Neuronal stem cell (in vitro differentiated cells): ENCODE measurements around the gene CAMK1D.

ENCODE experiments used
- DNase-seq: peaks from one replicate; pipeline ENCODE4 v3.0.0-alpha.2; 2013; ENCODE audit warnings: low spot score
- H2AFZ ChIP-seq: one replicate; pipeline ENCODE4 v1.6.1; 2013; ENCODE audit warnings: mild to moderate bottlenecking, low read length, inconsistent platforms
- H2AK5ac ChIP-seq: 2 replicates; pipeline ENCODE4 v1.6.1; 2013; ENCODE audit warnings: low read depth, mild to moderate bottlenecking, inconsistent platforms, low read length, moderate library complexity, mixed read lengths
- H2BK120ac ChIP-seq: 2 replicates; pipeline ENCODE4 v1.6.1; 2013; ENCODE audit warnings: low read depth, mild to moderate bottlenecking, inconsistent platforms, low read length, moderate library complexity, mixed read lengths
- H2BK12ac ChIP-seq: one replicate; pipeline ENCODE4 v1.6.1; 2013; ENCODE audit warnings: low read length, inconsistent platforms
- H2BK15ac ChIP-seq: 2 replicates; pipeline ENCODE4 v1.6.1; 2013; ENCODE audit warnings: mild to moderate bottlenecking, low read length, inconsistent platforms, mixed read lengths
- H2BK5ac ChIP-seq: one replicate; pipeline ENCODE4 v1.6.1; 2013; ENCODE audit warnings: inconsistent platforms, mild to moderate bottlenecking, low read length, moderate library complexity
- H3K14ac ChIP-seq: one replicate; pipeline ENCODE4 v1.6.1; 2013; ENCODE audit warnings: low read length, inconsistent platforms
- H3K18ac ChIP-seq: 2 replicates; pipeline ENCODE4 v1.6.1; 2013; ENCODE audit warnings: low read length, inconsistent platforms
- H3K23ac ChIP-seq: 2 replicates; pipeline ENCODE4 v1.6.1; 2013; ENCODE audit warnings: low read depth, mild to moderate bottlenecking, mixed read lengths, low read length, inconsistent platforms; ENCODE audit not compliant: poor library complexity
- H3K27ac ChIP-seq: replicated peaks from 3 replicates; pipeline ENCODE4 v1.5.1; 2013; ENCODE audit warnings: low read length, inconsistent platforms
- H3K27me3 ChIP-seq, 3 experiments: 2 replicates each; pipeline ENCODE4 v1.6.1; 2013; ENCODE audit warnings: low read length in 3 of 3, mild to moderate bottlenecking in 2 of 3, inconsistent platforms in 1 of 3, low read depth in 1 of 3, mixed read lengths in 1 of 3, moderate library complexity in 1 of 3; ENCODE audit not compliant: control insufficient read depth in 3 of 3, insufficient read depth in 3 of 3
- H3K36me3 ChIP-seq, 2 donors: replicated peaks in 1 of 2; 2 replicates each; pipeline ENCODE4 v1.6.1; 2013; ENCODE audit warnings: low read length in 2 of 2; ENCODE audit not compliant: control insufficient read depth in 2 of 2, insufficient read depth in 2 of 2
- H3K4ac ChIP-seq: 2 replicates; pipeline ENCODE4 v1.6.1; 2013; ENCODE audit warnings: inconsistent platforms, mild to moderate bottlenecking, low read length, moderate library complexity
- H3K4me1 ChIP-seq, 2 donors: 1 replicate in 1 of 2; 2 replicates in 1 of 2; pipeline ENCODE4 v1.6.1; 2013; ENCODE audit warnings: low read length in 2 of 2, low read depth in 1 of 2; ENCODE audit not compliant: control insufficient read depth in 2 of 2, insufficient read depth in 1 of 2
- H3K4me2 ChIP-seq: one replicate; pipeline ENCODE4 v1.6.1; 2013; ENCODE audit warnings: mild to moderate bottlenecking, low read length, inconsistent platforms; ENCODE audit not compliant: insufficient read depth, poor library complexity, severe bottlenecking
- H3K4me3 ChIP-seq, 2 donors: 2 replicates each; pipeline ENCODE4 v1.5.1; 2013; ENCODE audit warnings: low read length in 2 of 2, mild to moderate bottlenecking in 2 of 2, inconsistent platforms in 1 of 2, moderate library complexity in 1 of 2
- H3K79me1 ChIP-seq: one replicate; pipeline ENCODE4 v1.6.1; 2013; ENCODE audit warnings: low read depth, mild to moderate bottlenecking, inconsistent platforms, low read length, moderate library complexity
- H3K9ac ChIP-seq: one replicate; pipeline ENCODE4 v1.6.1; 2013; ENCODE audit warnings: mild to moderate bottlenecking, low read depth, low read length, inconsistent platforms; ENCODE audit not compliant: poor library complexity
- H3K9me3 ChIP-seq, 2 donors: replicated peaks in 1 of 2; 2 replicates each; pipeline versions ENCODE3 to v1.6.1; 2013; ENCODE audit warnings: low read length in 2 of 2, mild to moderate bottlenecking in 2 of 2, inconsistent platforms in 1 of 2, low read depth in 1 of 2, mixed read lengths in 1 of 2, moderate library complexity in 1 of 2; ENCODE audit not compliant: control insufficient read depth in 2 of 2, insufficient read depth in 1 of 2
- H4K8ac ChIP-seq: one replicate; pipeline ENCODE4 v1.6.1; 2013; ENCODE audit warnings: low read depth, mild to moderate bottlenecking, inconsistent platforms, low read length, moderate library complexity
- H4K91ac ChIP-seq: one replicate; pipeline ENCODE4 v1.6.1; 2013; ENCODE audit warnings: low read length, low read depth, mild to moderate bottlenecking, inconsistent platforms; ENCODE audit not compliant: poor library complexity
- whole genome bisulfite sequencing, 2 donors: extraction: QIAGEN DNeasy Blood & Tissue Kit; methylation state at CpG; one replicate each; pipeline ENCODE4 v1.1.7; 2013; ENCODE audit warnings: missing lambda C conversion rate in 2 of 2, mixed read lengths in 1 of 2; ENCODE audit not compliant: insufficient read length in 2 of 2, insufficient replicate concordance in 1 of 2; ENCODE audit errors: extremely low coverage in 2 of 2; 5-methylcytosine and 5-hydroxymethylcytosine counted together

The CAMK1D gene

DNA sequence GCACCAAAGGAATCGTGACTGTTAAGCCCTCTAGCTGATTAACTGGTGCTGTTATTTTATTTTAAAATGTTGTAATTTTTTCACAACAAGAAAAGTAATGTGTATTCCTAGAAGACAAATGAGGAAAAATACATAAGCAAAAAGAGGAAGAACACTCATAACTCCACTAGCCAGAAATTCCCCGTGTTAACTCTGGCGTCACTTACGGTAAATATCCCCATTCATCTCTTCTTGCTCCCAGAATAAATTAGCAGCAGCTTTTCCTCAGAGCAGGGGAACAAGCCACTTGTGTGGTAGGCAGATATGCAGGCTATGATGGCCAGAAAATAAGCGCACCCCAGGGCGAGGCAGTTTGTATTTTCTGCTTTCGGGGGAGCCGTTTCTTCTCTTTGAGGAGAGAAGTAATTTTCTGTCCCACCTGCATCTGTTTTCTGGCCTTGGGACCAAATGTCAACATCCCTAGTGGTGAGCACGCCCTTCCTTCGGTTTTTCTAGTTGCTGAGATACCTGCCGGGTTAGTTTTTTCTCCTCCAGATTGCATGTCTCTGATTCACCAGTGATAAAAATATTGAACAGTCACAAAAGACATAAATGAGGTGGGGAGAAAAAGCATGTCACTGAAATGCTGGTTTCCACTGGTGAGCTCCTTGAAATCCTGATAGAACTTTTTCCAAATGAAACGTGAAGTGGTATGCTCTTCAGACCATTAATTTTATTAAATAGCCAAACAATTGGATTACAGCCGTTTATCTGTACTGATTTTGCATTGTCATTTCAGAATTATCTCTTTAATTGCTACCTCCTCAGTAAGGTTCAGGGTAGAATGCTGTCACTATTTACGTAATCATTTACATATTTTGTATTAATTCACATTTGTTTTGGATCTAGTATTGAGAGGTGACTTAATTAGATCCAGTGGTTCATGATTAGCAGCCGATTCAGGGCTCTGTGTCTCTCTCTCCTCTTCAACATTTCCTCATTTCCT, 268.1 kb downstream of the CAMK1D start:
- H3K9me3 ChIP-seq: peaks cover 0 to 4% of the 10 kb centered on the region in 2 donors
- no peaks in the 10 kb centered on the region for H3K36me3 ChIP-seq
- H2AK5ac ChIP-seq: no peak overlapping the region
- no peak overlapping the region for H2BK120ac ChIP-seq
- H3K4me3 ChIP-seq: no peak overlapping the region
- H2BK15ac ChIP-seq: no peak overlapping the region
- H2BK5ac ChIP-seq: no peak overlapping the region
- H3K4me2 ChIP-seq: no peak overlapping the region
- no peak overlapping the region for H3K4ac ChIP-seq
- no peak overlapping the region for H3K18ac ChIP-seq
- H3K23ac ChIP-seq: no peak overlapping the region
- no peak overlapping the region for H3K14ac ChIP-seq
- H4K8ac ChIP-seq: no peak overlapping the region
- no CpG with 5 or more reads among the region's 15 CpGs for WGBS, 2 donors
- peaks cover 0 to 14% of the 10 kb centered on the region in 2 donors for H3K4me1 ChIP-seq
- H3K27me3 ChIP-seq: no peaks in the 10 kb centered on the region
- H3K79me1 ChIP-seq: peaks cover 2% of the 10 kb centered on the region
- H2BK12ac ChIP-seq: no peak overlapping the region
- H2AFZ ChIP-seq: no peak overlapping the region
- no peak overlapping the region for H3K27ac ChIP-seq
- H3K9ac ChIP-seq: no peak overlapping the region
- DNase-seq: no peak
- H4K91ac ChIP-seq: no peak overlapping the region

DNA sequence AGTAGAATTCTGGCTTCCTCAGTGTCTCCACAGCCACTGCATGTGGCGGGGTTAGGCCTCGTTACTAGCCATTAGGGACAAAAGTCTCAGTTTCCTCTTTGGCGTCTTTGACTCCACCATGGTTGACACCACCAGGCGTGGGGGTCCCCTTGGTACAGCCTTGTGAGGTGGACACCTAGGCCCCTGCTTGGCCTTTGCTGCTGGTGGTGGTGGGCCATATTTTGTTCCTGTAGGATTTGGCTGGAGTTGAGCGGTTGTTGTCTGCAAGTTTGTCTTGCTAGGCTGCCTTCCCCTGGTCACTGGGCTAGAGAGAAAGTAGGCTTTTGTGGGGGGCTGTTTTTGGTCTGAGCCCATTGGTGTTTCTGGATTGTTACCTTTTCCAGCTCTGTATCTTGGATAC, 272.7 kb downstream of the CAMK1D start:
- H2BK120ac ChIP-seq: peak overlapping the region; percentile 74
- H3K79me1 ChIP-seq: peaks cover 2% of the 10 kb centered on the region
- H3K27ac ChIP-seq: no peak overlapping the region
- no peaks in the 10 kb centered on the region for H3K27me3 ChIP-seq
- no peak overlapping the region for H2AK5ac ChIP-seq
- H4K91ac ChIP-seq: no peak overlapping the region
- no peak overlapping the region for H4K8ac ChIP-seq
- H3K4me1 ChIP-seq: peaks cover 0 to 12% of the 10 kb centered on the region in 2 donors
- no peak overlapping the region for H2BK5ac ChIP-seq
- H3K9ac ChIP-seq: no peak overlapping the region
- no peaks in the 10 kb centered on the region for H3K36me3 ChIP-seq
- H3K9me3 ChIP-seq: no peaks in the 10 kb centered on the region
- H3K4me3 ChIP-seq: no peak overlapping the region
- no CpG with 5 or more reads among the region's 5 CpGs for WGBS, 2 donors
- peak overlapping the region; percentile 24 for H3K18ac ChIP-seq
- no peak overlapping the region for H2AFZ ChIP-seq
- H3K4ac ChIP-seq: no peak overlapping the region
- no peak for DNase-seq
- no peak overlapping the region for H3K14ac ChIP-seq
- no peak overlapping the region for H2BK15ac ChIP-seq
- H3K23ac ChIP-seq: no peak overlapping the region
- H2BK12ac ChIP-seq: no peak overlapping the region
- H3K4me2 ChIP-seq: no peak overlapping the region

DNA sequence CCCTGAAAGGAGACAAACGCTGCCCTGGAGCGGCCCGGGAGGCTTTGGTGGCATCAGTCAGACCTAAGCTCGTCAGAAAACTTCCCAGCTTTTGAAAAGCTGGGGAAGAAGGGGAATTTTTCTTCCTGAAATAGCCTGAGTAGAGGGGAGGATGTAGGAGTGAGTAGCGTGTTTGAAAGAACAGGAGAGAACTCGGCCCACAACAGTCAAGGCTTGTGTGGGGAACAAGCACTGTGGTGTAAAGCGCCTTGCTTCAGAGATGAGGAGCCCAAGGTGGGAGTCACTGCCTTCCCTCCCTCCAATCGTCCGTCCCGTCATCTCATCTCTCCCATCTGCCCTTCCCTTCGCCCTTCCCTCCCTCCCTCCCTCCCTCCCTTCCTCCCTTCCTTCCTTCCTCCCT, 273.3 kb downstream of the CAMK1D start:
- no peak overlapping the region for H3K9ac ChIP-seq
- H3K14ac ChIP-seq: no peak overlapping the region
- H3K27ac ChIP-seq: no peak overlapping the region
- H2AK5ac ChIP-seq: no peak overlapping the region
- WGBS, 2 donors: no CpG with 5 or more reads among the region's 11 CpGs
- H3K4me2 ChIP-seq: no peak overlapping the region
- no peak overlapping the region for H3K4ac ChIP-seq
- H2BK5ac ChIP-seq: no peak overlapping the region
- H3K18ac ChIP-seq: no peak overlapping the region
- peaks cover 0 to 7% of the 10 kb centered on the region in 2 donors for H3K4me1 ChIP-seq
- peaks cover 2% of the 10 kb centered on the region for H3K79me1 ChIP-seq
- no peak overlapping the region for H3K4me3 ChIP-seq
- no peak for DNase-seq
- no peak overlapping the region for H4K8ac ChIP-seq
- H2BK15ac ChIP-seq: no peak overlapping the region
- H3K36me3 ChIP-seq: no peaks in the 10 kb centered on the region
- H3K27me3 ChIP-seq: no peaks in the 10 kb centered on the region
- H3K9me3 ChIP-seq: no peaks in the 10 kb centered on the region
- H4K91ac ChIP-seq: no peak overlapping the region
- no peak overlapping the region for H2AFZ ChIP-seq
- H3K23ac ChIP-seq: no peak overlapping the region
- no peak overlapping the region for H2BK12ac ChIP-seq
- no peak overlapping the region for H2BK120ac ChIP-seq

DNA sequence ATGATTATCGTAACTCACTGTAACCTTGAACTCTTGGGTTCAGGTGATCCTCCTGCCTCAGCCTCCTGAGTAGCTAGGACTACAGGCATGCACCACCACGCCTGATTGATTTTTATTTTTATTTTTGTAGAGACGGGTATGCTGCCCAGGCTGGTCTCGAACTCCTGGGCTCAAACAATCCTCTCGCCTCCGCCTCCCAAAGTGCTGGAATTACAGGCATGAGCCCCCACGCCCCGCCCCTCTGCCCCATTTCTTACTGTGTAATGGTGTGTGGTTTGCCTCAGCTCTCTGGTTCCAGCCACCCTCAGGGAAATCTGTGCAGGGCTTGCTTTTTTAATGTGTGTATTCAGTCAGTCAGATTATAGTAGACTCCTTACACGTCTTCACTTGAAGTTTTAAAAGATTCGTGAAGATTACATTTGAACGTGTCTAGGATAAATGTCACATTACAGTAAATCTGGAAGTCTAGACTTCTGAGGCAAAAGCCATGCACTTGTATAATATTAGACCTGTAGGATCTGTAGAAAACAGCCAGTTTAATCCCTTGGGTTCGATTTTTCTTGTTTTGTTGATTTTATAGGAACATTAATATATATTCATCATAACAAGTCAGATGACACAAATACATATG, 276.2 kb downstream of the CAMK1D start:
- Histone ChIP-seq H2BK12ac (no peak overlapping the region), H3K27ac (no peak overlapping the region), H2BK15ac (no peak overlapping the region), H3K36me3 (no peaks in the 10 kb centered on the region), H3K4me3 (no peak overlapping the region), H4K91ac (no peak overlapping the region), H2BK120ac (no peak overlapping the region), H3K18ac (no peak overlapping the region), H3K4me1 (peaks cover 0 to 6% of the 10 kb centered on the region in 2 donors), H2AK5ac (no peak overlapping the region), H3K9ac (no peak overlapping the region), H2AFZ (no peak overlapping the region), H4K8ac (no peak overlapping the region), H3K27me3 (no peaks in the 10 kb centered on the region), H3K4me2 (no peak overlapping the region), H3K14ac (no peak overlapping the region), H3K23ac (no peak overlapping the region), H3K79me1 (peaks cover 2% of the 10 kb centered on the region), H3K9me3 (peaks cover 0 to 2% of the 10 kb centered on the region in 2 donors), H3K4ac (no peak overlapping the region), H2BK5ac (no peak overlapping the region)
- DNase-seq: no peak
- WGBS, 2 donors: no CpG with 5 or more reads among the region's 12 CpGs
